ENCODE measurements around the gene PHLDB1. TPM values are rescaled to one million over a fixed set of nuclear protein-coding genes. Genes with fewer than 3 reads are reported as not detected.

The PHLDB1 gene
- total and polyA plus RNA-seq, 5 donors, result 110 to 177 (median 136) TPM

DNA sequence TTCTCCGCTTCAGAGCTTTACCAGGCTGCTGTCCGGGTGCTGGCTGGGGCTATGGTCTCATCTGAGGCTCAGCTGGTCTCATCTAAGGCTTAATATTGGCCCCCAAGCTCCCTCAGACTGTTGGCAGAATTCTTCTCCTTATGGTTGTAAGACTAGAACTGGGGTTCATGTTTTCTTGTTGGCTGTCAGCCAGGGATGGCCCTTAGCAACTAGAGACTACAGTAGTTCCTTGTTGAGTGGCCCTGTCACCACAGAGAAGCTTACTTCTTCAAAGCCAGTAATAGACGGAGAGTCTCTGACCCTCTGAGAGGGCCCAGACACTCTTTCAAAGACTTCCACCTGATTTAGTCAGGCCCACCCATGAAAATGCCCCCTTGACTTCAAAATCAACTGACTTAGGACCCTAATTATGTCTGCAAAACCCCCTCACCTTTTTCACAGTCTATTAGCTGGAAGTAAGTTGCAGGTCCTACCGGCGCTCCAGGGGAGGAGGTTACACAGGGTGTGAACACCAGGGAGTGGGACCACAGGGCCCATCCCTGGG is 96.2 kb downstream of the PHLDB1 start:
- WGBS, result 91% methylated on average over 5 of the region's 5 CpGs
- intact Hi-C loops (cut with DNase I), result no loop called here
- no peaks in the 10 kb centered on the region for H3K4me1 ChIP-seq (ENCODE audit: control insufficient read depth, insufficient read depth, low read length)
- no peak overlapping the region for H3K4me3 ChIP-seq (ENCODE audit: low read length)
- H3K27me3 ChIP-seq (ENCODE audit: control insufficient read depth, insufficient read depth), result no peaks in the 10 kb centered on the region
- DNase-seq (peak in 2 of 3 donors; percentile 33 to 67), ATAC-seq (peak; percentile 21 to 40)
- no peaks in the 10 kb centered on the region for H3K9me3 ChIP-seq (ENCODE audit: control insufficient read depth, low read length)
- H3K27ac ChIP-seq (ENCODE audit: low read length), result no peak overlapping the region

DNA sequence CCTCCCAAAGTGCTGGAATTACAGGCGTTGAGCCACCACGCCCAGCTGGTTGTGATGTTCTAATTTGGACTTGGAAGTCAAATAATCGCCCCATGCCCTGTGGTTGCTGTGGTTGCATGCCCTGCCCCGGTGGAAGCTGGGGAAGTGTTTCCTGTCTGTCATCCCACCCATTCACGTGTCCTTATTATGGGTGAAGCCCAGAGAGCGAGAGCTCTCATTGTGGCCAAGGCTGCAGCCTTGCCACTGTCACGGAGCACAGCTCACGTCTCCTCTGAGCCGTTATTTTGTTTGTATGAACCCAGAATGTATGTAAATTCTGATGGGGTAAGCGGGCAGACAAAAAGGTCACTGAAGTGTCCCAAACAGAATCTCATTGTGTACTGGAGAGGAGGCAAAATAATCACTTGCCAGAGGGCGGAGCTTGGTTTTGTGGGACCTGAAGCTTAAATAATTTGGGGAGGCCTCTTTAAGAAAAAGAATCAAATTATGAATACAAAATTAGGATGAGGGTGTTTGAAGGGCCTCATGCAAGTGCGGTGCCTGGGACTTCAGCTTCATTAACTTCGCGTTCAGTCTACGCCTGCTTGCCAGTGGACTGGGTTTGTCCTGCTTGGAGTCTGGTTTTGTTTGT is 97.8 kb downstream of the PHLDB1 start:
- peak; percentile 29 to 70 (median 67) for DNase-seq
- H3K4me1 ChIP-seq (ENCODE audit: control insufficient read depth, insufficient read depth, low read length), result no peaks in the 10 kb centered on the region
- 64% methylated on average over 15 of the region's 15 CpGs for WGBS

DNA sequence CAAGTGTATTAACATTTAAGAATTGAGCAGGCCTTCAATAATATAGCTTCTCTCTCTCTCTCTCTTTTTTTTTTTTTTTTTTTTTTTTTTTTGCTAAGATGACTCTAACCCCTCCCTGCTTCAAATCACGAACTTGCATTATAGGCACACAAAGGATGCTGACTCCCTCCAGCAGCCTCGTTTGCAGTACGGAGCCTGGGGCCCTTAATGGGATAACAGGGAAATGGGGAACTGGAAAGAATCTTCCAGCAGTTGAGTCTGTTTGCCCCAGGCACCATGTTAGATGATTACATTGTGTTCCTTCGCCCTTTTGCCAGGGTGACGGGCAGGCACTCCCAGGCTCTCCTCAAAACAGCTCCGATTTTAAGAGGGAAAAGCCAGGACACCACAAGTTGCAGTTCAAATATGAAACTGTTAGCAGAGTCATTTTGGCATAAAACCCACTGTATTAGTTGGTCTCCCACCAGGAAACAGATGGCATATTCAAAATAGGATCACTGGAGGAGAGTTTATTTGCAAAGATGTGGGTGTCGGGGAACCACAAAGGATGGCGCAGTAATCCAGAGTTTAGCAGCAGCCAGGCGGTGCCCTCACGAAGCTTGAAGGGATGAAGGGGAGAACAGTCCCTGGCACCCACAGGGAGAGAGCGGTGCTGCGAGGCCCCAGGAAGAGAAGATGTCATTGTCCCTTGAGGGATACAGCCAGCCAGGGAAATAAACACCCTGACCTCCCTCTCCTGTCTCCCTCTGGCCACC is 98.6 kb downstream of the PHLDB1 start:
- 58% methylated on average over 12 of the region's 12 CpGs for WGBS
- DNase-seq (no peak), ATAC-seq (no peak)
- Histone ChIP-seq H3K4me1 (ENCODE audit: control insufficient read depth, insufficient read depth, low read length) (no peaks in the 10 kb centered on the region), H3K9me3 (ENCODE audit: control insufficient read depth, low read length) (no peaks in the 10 kb centered on the region), H3K4me3 (ENCODE audit: low read length) (no peak overlapping the region), H3K27me3 (ENCODE audit: control insufficient read depth, insufficient read depth) (no peaks in the 10 kb centered on the region), H3K27ac (ENCODE audit: low read length) (no peak overlapping the region)
- intact Hi-C loops (cut with DNase I), result no loop called here

More for the DNA sequence above, 97.8 kb downstream of the PHLDB1 start:
- H3K9me3 ChIP-seq (ENCODE audit: control insufficient read depth, low read length), result no peaks in the 10 kb centered on the region
- intact Hi-C loops (cut with DNase I), result no loop called here
- H3K27ac ChIP-seq (ENCODE audit: low read length), result no peak overlapping the region
- no peak overlapping the region for H3K4me3 ChIP-seq (ENCODE audit: low read length)
- no peaks in the 10 kb centered on the region for H3K27me3 ChIP-seq (ENCODE audit: control insufficient read depth, insufficient read depth)
- peak; percentile 36 to 61 for ATAC-seq

DNA sequence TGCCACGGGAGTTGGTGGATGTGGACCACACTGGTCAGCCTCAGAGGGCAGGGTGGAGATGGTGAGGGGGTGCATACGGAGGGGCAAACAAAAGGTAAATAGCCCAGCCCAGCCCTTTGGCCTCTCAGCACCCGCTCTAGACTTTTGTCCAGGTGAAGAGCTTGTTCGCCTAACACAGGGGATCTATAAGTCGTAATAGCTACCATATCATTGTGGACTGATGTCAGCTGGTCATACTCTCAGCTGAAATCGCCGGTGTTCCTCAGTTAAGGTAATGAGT is 99.1 kb downstream of the PHLDB1 start:
- no peak overlapping the region for H3K4me3 ChIP-seq (ENCODE audit: low read length)
- no peak for ATAC-seq
- H3K4me1 ChIP-seq (ENCODE audit: control insufficient read depth, insufficient read depth, low read length), result no peaks in the 10 kb centered on the region
- no peak overlapping the region for H3K27ac ChIP-seq (ENCODE audit: low read length)
- H3K27me3 ChIP-seq (ENCODE audit: control insufficient read depth, insufficient read depth), result no peaks in the 10 kb centered on the region
- no peak for DNase-seq
- no peaks in the 10 kb centered on the region for H3K9me3 ChIP-seq (ENCODE audit: control insufficient read depth, low read length)
- 90% methylated on average over 7 of the region's 7 CpGs for WGBS
- intact Hi-C loops (cut with DNase I), result no loop called here

Small RNAs within 50 kb of the gene (microRNA-seq; reads per million reads assigned to microRNA genes)
- gene MIR6716, result 0 to 0.42 reads per million in 2 donors

Other genes with a start within 250 kb of the PHLDB1 start
- gene UBE4A, start 248.0 kb upstream of the PHLDB1 start, total RNA-seq, result 10 to 100 TPM; 40.7 to 45.8 (median 43.6) TPM
- 15.9 TPM for gene UBE4A, start 248.0 kb upstream of the PHLDB1 start, polyA plus RNA-seq
- gene ATP5MG, start 206.0 kb upstream of the PHLDB1 start, total RNA-seq, result 100 to 1,000 TPM; 500 to 709 (median 601) TPM
- 666 TPM for gene ATP5MG, start 206.0 kb upstream of the PHLDB1 start, polyA plus RNA-seq
- 10 to 100 TPM; 26.9 to 32.7 (median 27.7) TPM for gene KMT2A, start 171.1 kb upstream of the PHLDB1 start, total RNA-seq
- 9.1 TPM for gene KMT2A, start 171.1 kb upstream of the PHLDB1 start, polyA plus RNA-seq
- gene TTC36, start 80.1 kb upstream of the PHLDB1 start, total RNA-seq, result under 1 TPM in 3 of 4 donors, not detected in 1; 0.31 to 0.63 (median 0.56) TPM
- gene TTC36, start 80.1 kb upstream of the PHLDB1 start, polyA plus RNA-seq, result 0.61 TPM
- gene TMEM25, start 76.4 kb upstream of the PHLDB1 start, total RNA-seq, result 10 to 100 TPM; 11.6 to 16.1 (median 14.7) TPM
- gene TMEM25, start 76.4 kb upstream of the PHLDB1 start, polyA plus RNA-seq, result 8.7 TPM
- gene IFT46, start 41.7 kb upstream of the PHLDB1 start, total RNA-seq, result 10 to 100 TPM; 15.2 to 27.4 (median 20.1) TPM
- 21.6 TPM for gene IFT46, start 41.7 kb upstream of the PHLDB1 start, polyA plus RNA-seq
- 100 to 1,000 TPM in 2 of 4 donors, 10 to 100 TPM in 2; 90.3 to 138 (median 101) TPM for gene ARCN1, start 35.2 kb upstream of the PHLDB1 start, total RNA-seq
- 69.1 TPM for gene ARCN1, start 35.2 kb upstream of the PHLDB1 start, polyA plus RNA-seq
- not detected for gene TREH, start 72.0 kb downstream of the PHLDB1 start, total RNA-seq
- gene TREH, start 72.0 kb downstream of the PHLDB1 start, polyA plus RNA-seq, result 1.2 TPM
- 100 to 1,000 TPM; 126 to 149 (median 139) TPM for gene DDX6, start 183.5 kb downstream of the PHLDB1 start, total RNA-seq
- gene DDX6, start 183.5 kb downstream of the PHLDB1 start, polyA plus RNA-seq, result 38.0 TPM